NCI-H510A treated with DMSO at 0.1 percent for 48 hours (cell line): ENCODE data around the gene MLLT10.
"Not testable (repeated sequence)": the region's sequence is repeated elsewhere in the genome, so short reads cannot be mapped to it uniquely, and the experiment has no call there.

Source experiments
- DNase-seq: peaks from one replicate; lab custom pipeline; 2025; lab: John Stamatoyannopoulos, UW

The MLLT10 gene

GRCh38 chr10:21528236-21529031 is 5.6 kb upstream of the MLLT10 start:
- DNase-seq, result peak; percentile 59

- DNase-seq, result no peak
Measured at GRCh38 chr10:21529032-21529910, 4.8 kb upstream of the MLLT10 start.

GRCh38 chr10:21530168-21530567 is 3.9 kb upstream of the MLLT10 start:
- no peak for DNase-seq

GRCh38 chr10:21530641-21531040 is 3.4 kb upstream of the MLLT10 start:
- DNase-seq, result peak; percentile 24

- no peak for DNase-seq
Measured at GRCh38 chr10:21531164-21531563, 2.9 kb upstream of the MLLT10 start.

GRCh38 chr10:21532694-21533466 is 1.2 kb upstream of the MLLT10 start:
- DNase-seq, result no peak

- no peak for DNase-seq
Measured at GRCh38 chr10:21534280-21534586, 201 bp downstream of the MLLT10 start.

GRCh38 chr10:21534604-21535493 is 817 bp downstream of the MLLT10 start:
- no peak for DNase-seq

GRCh38 chr10:21535494-21535965 is 1.5 kb downstream of the MLLT10 start:
- no peak for DNase-seq

- not testable (repeated sequence) for DNase-seq
Measured at GRCh38 chr10:21535976-21536375, 1.9 kb downstream of the MLLT10 start.

- DNase-seq, result no peak
Measured at GRCh38 chr10:21536874-21537273, 2.8 kb downstream of the MLLT10 start.

- DNase-seq, result not testable (repeated sequence)
Measured at GRCh38 chr10:21540701-21541100, 6.7 kb downstream of the MLLT10 start.

GRCh38 chr10:21547246-21547645 is 13.2 kb downstream of the MLLT10 start:
- no peak for DNase-seq

GRCh38 chr10:21552638-21553037 is 18.6 kb downstream of the MLLT10 start:
- DNase-seq, result no peak

- DNase-seq, result no peak
Measured at GRCh38 chr10:21556527-21556926, 22.5 kb downstream of the MLLT10 start.

GRCh38 chr10:21558984-21559383 is 25.0 kb downstream of the MLLT10 start:
- DNase-seq, result not testable (repeated sequence)

- DNase-seq, result no peak
Measured at GRCh38 chr10:21570761-21571521, 36.9 kb downstream of the MLLT10 start.

- no peak for DNase-seq
Measured at GRCh38 chr10:21572578-21572977, 38.5 kb downstream of the MLLT10 start.

GRCh38 chr10:21574514-21574913 is 40.5 kb downstream of the MLLT10 start:
- not testable (repeated sequence) for DNase-seq

- DNase-seq, result no peak
Measured at GRCh38 chr10:21579291-21579690, 45.3 kb downstream of the MLLT10 start.
